CD4-positive, CD25-positive, alpha-beta regulatory T cell (primary cell): ENCODE data around the gene RHBDL3. TPM values are rescaled to one million over a fixed set of nuclear protein-coding genes. Genes with fewer than 3 reads are reported as not detected.
"Not testable (repeated sequence)": the region's sequence is repeated elsewhere in the genome, so short reads cannot be mapped to it uniquely, and the experiment has no call there.

Experiments used
- ATAC-seq, 2 donors: fragments of 150-1000 bp; cut with Tn5 transposase; one replicate each; pipeline ENCODE4 v1.10.0; 2021; ENCODE audit warnings: low read depth in 2 of 2, moderate number of reproducible peaks in 2 of 2, moderate library complexity in 1 of 2
- DNase-seq, 3 donors: peaks; one replicate each; pipeline versions ENCODE4 v3.0.0 to v3.0.0-alpha.2; 2012 to 2022; ENCODE audit warnings: mixed read lengths in 1 of 3
- H3K27ac ChIP-seq: one replicate; pipeline ENCODE4 v1.7.0; 2013; ENCODE audit warnings: mild to moderate bottlenecking, low read length; ENCODE audit not compliant: insufficient read depth, poor library complexity, severe bottlenecking
- H3K27me3 ChIP-seq: one replicate; pipeline ENCODE4 v1.7.0; 2013; ENCODE audit warnings: low read length; ENCODE audit not compliant: control insufficient read depth, insufficient read depth
- H3K36me3 ChIP-seq: one replicate; pipeline ENCODE4 v1.7.0; 2013; ENCODE audit warnings: mild to moderate bottlenecking, low read length, moderate library complexity; ENCODE audit not compliant: control insufficient read depth, insufficient read depth
- H3K4me1 ChIP-seq: 2 replicates; pipeline ENCODE4 v1.7.0; 2013; ENCODE audit warnings: mild to moderate bottlenecking, low read length; ENCODE audit not compliant: insufficient read depth, control insufficient read depth, poor library complexity, severe bottlenecking
- H3K4me3 ChIP-seq: one replicate; pipeline ENCODE4 v1.7.0; 2013; ENCODE audit warnings: low read depth, mild to moderate bottlenecking, low read length, moderate library complexity
- H3K9me3 ChIP-seq, 2 experiments: 1 replicate in 1 of 2; 2 replicates in 1 of 2; pipeline ENCODE4 v1.7.0; 2013; ENCODE audit warnings: low read length in 2 of 2, mild to moderate bottlenecking in 1 of 2, moderate library complexity in 1 of 2; ENCODE audit not compliant: control insufficient read depth in 2 of 2
- H3K27ac Mint-ChIP-seq, 3 donors: one replicate each; pipeline ENCODE4 v1.8.0; 2020 to 2022; ENCODE audit warnings: mild to moderate bottlenecking in 3 of 3, mixed read lengths in 3 of 3, moderate library complexity in 2 of 3
- H3K27me3 Mint-ChIP-seq: one replicate; pipeline ENCODE4 v1.8.0; 2022; ENCODE audit warnings: mild to moderate bottlenecking, mixed read lengths
- H3K36me3 Mint-ChIP-seq: one replicate; pipeline ENCODE4 v1.8.0; 2020; ENCODE audit warnings: mixed read lengths
- H3K4me1 Mint-ChIP-seq, 4 donors: one replicate each; pipeline ENCODE4 v1.8.0; 2020 to 2022; ENCODE audit warnings: mixed read lengths in 4 of 4, mild to moderate bottlenecking in 1 of 4
- H3K4me3 Mint-ChIP-seq, 4 donors: one replicate each; pipeline ENCODE4 v1.8.0; 2020 to 2022; ENCODE audit warnings: mild to moderate bottlenecking in 4 of 4, mixed read lengths in 4 of 4, moderate library complexity in 3 of 4
- H3K9me3 Mint-ChIP-seq, 7 donors: one replicate each; pipeline ENCODE4 v1.8.0; 2020 to 2022; ENCODE audit warnings: mixed read lengths in 7 of 7, mild to moderate bottlenecking in 3 of 7, moderate library complexity in 2 of 7
- polyA plus RNA-seq, 4 donors: library from polyadenylated mRNA; unstranded; fragments of 300-500 nt; fragmentation: Illumina TruSeq; gene quantifications; one replicate each; pipeline ENCODE4 v1.2.3, GENCODE V29; 2021
- total RNA-seq: library from RNA; stranded (reverse); gene quantifications from one replicate; pipeline ENCODE4 v1.2.3, GENCODE V29; 2022

The RHBDL3 gene
- total and polyA plus RNA-seq, 5 donors from 2014 or later = not detected

DNA sequence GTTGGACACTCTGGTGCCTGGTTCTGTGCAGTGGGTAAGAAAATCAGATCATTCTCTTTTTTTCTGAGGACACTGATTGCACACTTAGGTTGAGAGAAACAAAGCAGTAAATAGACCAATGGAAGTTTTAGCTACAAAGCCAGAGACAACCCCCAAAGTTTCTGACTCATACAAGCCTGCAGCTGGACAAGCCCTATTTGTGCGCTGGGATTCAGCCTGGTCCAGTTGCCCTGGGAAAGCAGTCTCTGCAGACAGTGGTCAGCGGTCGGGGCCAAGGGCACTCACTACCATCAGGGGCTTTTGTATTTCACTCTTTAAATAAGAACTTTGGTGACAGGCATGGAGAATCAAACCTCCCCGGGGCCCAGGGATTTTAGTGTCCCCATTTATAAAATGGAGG is 6.0 kb upstream of the RHBDL3 start:
- Histone ChIP-seq H3K4me1 (no peaks in the 10 kb centered on the region), H3K27ac (no peak overlapping the region), H3K27me3 (peaks cover 16% of the 10 kb centered on the region), H3K36me3 (no peaks in the 10 kb centered on the region), H3K9me3 (no peaks in the 10 kb centered on the region), H3K4me3 (no peak overlapping the region)
- DNase-seq = no peak
- ATAC-seq = no peak
- Mint-ChIP-seq H3K27ac (no peak overlapping the region), H3K36me3 (no peaks in the 10 kb centered on the region), H3K27me3 (peaks cover 44% of the 10 kb centered on the region), H3K4me3 (no peak overlapping the region), H3K9me3 (peaks cover 0 to 2% (median 0%) of the 10 kb centered on the region in 7 donors), H3K4me1 (peaks cover 0 to 17% (median under 1%) of the 10 kb centered on the region in 4 donors)

DNA sequence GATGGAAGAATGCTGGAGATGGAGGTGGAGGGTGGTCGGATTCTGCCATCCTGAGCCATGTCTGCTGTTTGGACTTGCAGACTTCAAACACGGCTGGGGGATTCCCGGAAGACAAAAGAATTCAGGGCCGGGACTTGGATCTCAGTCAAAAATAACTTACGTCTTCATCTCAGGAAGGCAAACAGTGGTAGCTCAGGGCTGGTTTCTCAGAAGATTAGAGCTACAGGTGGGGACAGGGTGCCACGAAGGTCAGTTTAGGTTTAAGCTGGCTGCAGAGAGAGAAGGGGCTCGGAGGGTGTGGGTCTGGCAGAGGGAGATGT is 4.3 kb upstream of the RHBDL3 start:
- Histone ChIP-seq H3K9me3 (no peaks in the 10 kb centered on the region), H3K4me1 (peaks cover 5% of the 10 kb centered on the region), H3K27me3 (peaks cover 21% of the 10 kb centered on the region), H3K4me3 (no peak overlapping the region), H3K36me3 (no peaks in the 10 kb centered on the region), H3K27ac (no peak overlapping the region)
- ATAC-seq (no peak), DNase-seq (no peak)
- Mint-ChIP-seq H3K27me3 (peaks cover 48% of the 10 kb centered on the region), H3K9me3 (peaks cover 0 to 2% (median 0%) of the 10 kb centered on the region in 7 donors), H3K27ac (no peak overlapping the region), H3K36me3 (no peaks in the 10 kb centered on the region), H3K4me1 (peaks cover 0 to 23% (median 4%) of the 10 kb centered on the region in 4 donors), H3K4me3 (no peak overlapping the region)

DNA sequence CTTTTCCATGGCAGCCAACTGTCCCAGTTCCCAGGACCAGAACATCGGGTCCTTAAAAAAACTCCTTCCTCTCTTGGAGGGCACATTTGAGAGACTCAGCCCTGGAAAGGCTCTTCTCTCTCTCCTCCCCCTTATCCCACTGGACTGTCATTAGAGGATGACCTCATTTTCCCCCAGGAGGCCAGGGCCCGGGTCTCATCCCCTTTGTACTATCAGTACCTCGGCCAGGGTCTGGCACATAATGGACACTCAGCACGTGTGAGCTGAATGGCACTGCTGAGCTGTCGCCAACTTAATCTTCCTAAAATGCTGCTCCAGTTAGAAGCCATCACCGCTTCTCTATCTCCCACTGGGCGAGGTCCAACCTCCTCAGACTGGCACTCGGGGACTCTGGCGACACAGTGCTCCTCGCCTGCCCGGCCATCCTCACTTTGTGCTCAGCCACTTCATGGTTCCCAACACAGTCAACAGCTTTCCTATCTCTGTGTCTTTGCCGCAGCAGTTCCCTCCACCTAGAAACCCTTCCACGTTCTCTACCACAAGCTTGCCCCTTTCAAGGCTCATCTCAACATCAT is 3.6 kb upstream of the RHBDL3 start:
- ATAC-seq (no peak), DNase-seq (no peak)
- H3K9me3 Mint-ChIP-seq = peaks cover 0 to 2% (median 0%) of the 10 kb centered on the region in 7 donors
- no peaks in the 10 kb centered on the region for H3K36me3 Mint-ChIP-seq
- Histone ChIP-seq H3K4me3 (no peak overlapping the region), H3K4me1 (peaks cover 11% of the 10 kb centered on the region), H3K27me3 (peaks cover 21% of the 10 kb centered on the region), H3K9me3 (no peaks in the 10 kb centered on the region), H3K36me3 (no peaks in the 10 kb centered on the region), H3K27ac (no peak overlapping the region)
- peaks cover 0 to 25% (median 6%) of the 10 kb centered on the region in 4 donors for H3K4me1 Mint-ChIP-seq
- peaks cover 50% of the 10 kb centered on the region for H3K27me3 Mint-ChIP-seq
- no peak overlapping the region for H3K4me3 Mint-ChIP-seq
- H3K27ac Mint-ChIP-seq = no peak overlapping the region

DNA sequence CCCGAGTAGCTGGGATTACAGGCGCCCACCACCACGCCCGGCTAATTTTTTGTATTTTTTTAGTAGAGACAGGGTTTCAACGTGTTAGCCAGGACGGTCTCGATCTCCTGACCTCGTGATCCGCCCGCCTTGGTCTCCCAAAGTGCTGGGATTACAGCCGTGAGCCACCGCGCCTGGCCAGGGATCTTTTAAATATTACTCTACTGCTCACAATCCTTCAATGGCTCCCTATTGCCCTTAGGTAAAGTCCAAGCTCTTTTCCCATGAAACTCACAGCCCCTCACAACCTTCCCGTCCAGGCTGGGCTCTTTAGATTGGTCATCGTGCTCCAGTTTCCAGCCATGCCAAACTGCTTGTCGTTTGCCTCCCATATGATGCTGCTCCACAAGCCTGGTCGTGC is 2.1 kb upstream of the RHBDL3 start:
- H3K9me3 ChIP-seq, ATAC-seq, H3K36me3 Mint-ChIP-seq, H3K27ac ChIP-seq, DNase-seq, H3K27ac Mint-ChIP-seq, H3K36me3 ChIP-seq, H3K9me3 Mint-ChIP-seq, H3K4me3 ChIP-seq: not testable (repeated sequence)
- Mint-ChIP-seq H3K27me3 (peaks cover 61% of the 10 kb centered on the region), H3K4me1 (peaks cover 0 to 37% (median 14%) of the 10 kb centered on the region in 4 donors), H3K4me3 (peak overlapping the region in 1 of 4 donors; percentile 22)
- Histone ChIP-seq H3K4me1 (peaks cover 21% of the 10 kb centered on the region), H3K27me3 (peaks cover 31% of the 10 kb centered on the region)

DNA sequence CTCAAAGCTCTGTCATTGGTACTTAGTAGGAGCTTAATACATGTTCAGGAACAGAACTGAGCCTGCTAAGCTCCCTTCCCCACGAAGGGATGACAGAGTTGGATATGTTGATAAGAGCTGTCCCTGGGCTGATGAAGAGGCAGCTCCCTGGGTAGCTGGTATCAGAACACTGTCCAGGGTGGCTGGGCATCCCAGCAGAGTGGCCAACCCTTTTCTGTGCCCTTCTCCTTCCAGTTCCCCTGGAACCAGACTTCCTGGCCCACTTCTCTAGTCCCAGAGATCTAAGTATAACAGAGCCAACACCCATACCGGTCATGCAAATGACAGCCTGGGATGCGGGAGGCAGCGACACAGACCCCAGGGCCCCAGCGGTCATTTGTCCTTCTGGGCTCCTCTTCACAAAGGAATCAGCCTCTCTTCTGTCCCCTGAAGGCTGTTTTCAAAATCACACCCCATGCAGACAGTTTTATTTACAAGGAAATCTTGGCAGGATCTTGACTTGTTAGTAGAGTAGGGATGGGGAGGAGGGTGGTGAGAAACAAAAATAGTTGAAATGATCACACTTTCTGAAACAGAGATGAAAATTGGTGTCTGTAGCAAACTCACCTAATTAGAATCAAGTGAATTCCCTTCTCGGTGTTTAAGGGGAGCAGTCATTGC is 1.4 kb upstream of the RHBDL3 start:
- Histone ChIP-seq H3K27me3 (peaks cover 36% of the 10 kb centered on the region), H3K27ac (no peak overlapping the region), H3K36me3 (no peaks in the 10 kb centered on the region), H3K9me3 (no peaks in the 10 kb centered on the region), H3K4me3 (no peak overlapping the region), H3K4me1 (peaks cover 21% of the 10 kb centered on the region)
- Mint-ChIP-seq H3K27ac (peak overlapping the region in 1 of 3 donors; percentile 44), H3K36me3 (peaks cover 8% of the 10 kb centered on the region), H3K9me3 (peaks cover 0 to 4% (median 0%) of the 10 kb centered on the region in 7 donors), H3K4me3 (peak overlapping the region; percentile 54 to 86 (median 78)), H3K4me1 (peaks cover 0 to 37% (median 15%) of the 10 kb centered on the region in 4 donors), H3K27me3 (peaks cover 66% of the 10 kb centered on the region)
- no peak for DNase-seq
- ATAC-seq = no peak

DNA sequence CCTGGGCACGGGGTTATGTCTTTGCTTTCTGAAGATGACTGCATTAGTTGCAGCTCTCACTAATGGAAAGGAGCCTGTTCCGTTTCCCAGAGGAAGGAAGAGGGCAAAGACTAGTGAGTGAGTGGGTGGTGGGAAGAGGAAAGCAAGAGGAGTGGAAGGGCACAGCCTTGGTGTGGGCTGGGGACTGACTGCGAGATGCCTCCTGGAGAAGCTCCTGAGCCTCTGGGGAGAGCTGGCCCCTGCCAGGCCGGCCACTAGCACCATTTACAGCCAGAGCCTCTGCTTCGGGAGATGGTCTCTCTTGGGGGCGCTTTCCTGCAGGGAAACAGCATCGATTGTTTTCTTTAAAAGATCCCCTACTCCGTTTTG is 825 bp upstream of the RHBDL3 start:
- Histone ChIP-seq H3K36me3 (no peaks in the 10 kb centered on the region), H3K4me3 (no peak overlapping the region), H3K9me3 (no peaks in the 10 kb centered on the region), H3K27ac (no peak overlapping the region), H3K4me1 (peaks cover 21% of the 10 kb centered on the region), H3K27me3 (peaks cover 36% of the 10 kb centered on the region)
- H3K4me1 Mint-ChIP-seq = peaks cover 0 to 37% (median 15%) of the 10 kb centered on the region in 4 donors
- no peak for ATAC-seq
- H3K9me3 Mint-ChIP-seq = peaks cover 0 to 4% (median 0%) of the 10 kb centered on the region in 7 donors
- H3K27me3 Mint-ChIP-seq = peaks cover 67% of the 10 kb centered on the region
- H3K36me3 Mint-ChIP-seq = peaks cover 8% of the 10 kb centered on the region
- no peak overlapping the region for H3K27ac Mint-ChIP-seq
- H3K4me3 Mint-ChIP-seq = peak overlapping the region; percentile 79 to 93 (median 84)
- DNase-seq = no peak

DNA sequence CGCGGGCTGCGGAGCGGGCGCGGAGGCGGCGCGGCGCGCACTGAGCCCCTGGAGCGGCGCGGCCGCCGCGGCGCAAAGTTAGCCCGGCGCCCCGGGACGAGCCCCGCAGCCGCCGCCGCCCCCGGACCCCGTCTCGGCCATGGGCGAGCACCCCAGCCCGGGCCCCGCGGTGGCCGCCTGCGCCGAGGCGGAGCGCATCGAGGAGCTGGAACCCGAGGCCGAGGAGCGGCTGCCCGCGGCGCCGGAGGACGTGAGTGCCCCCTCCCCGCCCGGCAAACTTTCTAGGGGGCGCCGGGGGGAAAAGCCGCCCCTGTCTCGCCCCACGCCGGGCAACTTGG is 388 bp downstream of the RHBDL3 start:
- Histone ChIP-seq H3K27ac (no peak overlapping the region), H3K4me1 (peaks cover 21% of the 10 kb centered on the region), H3K4me3 (no peak overlapping the region), H3K36me3 (no peaks in the 10 kb centered on the region), H3K27me3 (peaks cover 42% of the 10 kb centered on the region), H3K9me3 (no peaks in the 10 kb centered on the region)
- Mint-ChIP-seq H3K36me3 (peaks cover 8% of the 10 kb centered on the region), H3K4me1 (peaks cover 0 to 32% (median 15%) of the 10 kb centered on the region in 4 donors), H3K27me3 (peaks cover 72% of the 10 kb centered on the region), H3K27ac (no peak overlapping the region), H3K9me3 (peaks cover 0 to 2% (median 0%) of the 10 kb centered on the region in 7 donors), H3K4me3 (no peak overlapping the region)
- DNase-seq = no peak
- no peak for ATAC-seq
